Measurements from ENCODE around the gene PTPN7. TPM values are rescaled to one million over a fixed set of nuclear protein-coding genes. Genes with fewer than 3 reads are reported as not detected.
"Not testable (repeated sequence)": the region's sequence is repeated elsewhere in the genome, so short reads cannot be mapped to it uniquely, and the experiment has no call there.

PTPN7 gene
- polyA plus RNA-seq (2013, experiment 1 of 2; ENCODE audit: insufficient read length), result not detected
- not detected for polyA plus RNA-seq (2013, experiment 2 of 2; ENCODE audit: insufficient read length)

- DNase-seq, result no peak
Observed at GRCh38 chr1:202160377-202160940, at the start of gene PTPN7. Gene PTPN7 (minus strand): TSS chr1:202160602. CDS start chr1:202159402, 1,200 bp downstream.

GRCh38 chr1:202208351-202208857 lies 48.0 kb upstream of the PTPN7 start:
- no peak for DNase-seq

DNA sequence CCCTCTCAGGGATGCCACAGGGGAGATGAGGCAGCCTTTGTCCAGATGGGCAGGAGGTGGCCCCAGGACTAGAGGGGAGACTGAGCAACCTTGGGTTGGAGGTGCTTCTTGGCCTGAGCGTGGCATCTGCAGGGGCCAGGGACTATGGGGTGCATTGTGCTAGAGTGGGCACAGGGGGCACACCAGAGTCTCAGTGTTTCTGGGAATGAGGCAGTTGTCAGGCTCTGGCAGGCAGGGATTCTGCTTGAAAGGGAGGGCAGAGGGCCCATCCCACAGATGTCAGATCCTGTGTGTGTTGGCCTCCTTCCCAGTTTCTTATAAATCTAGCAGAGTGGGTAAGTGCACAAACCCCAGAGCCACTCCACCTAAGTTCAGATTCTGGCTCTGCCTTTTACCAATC lies 46.9 kb upstream of the PTPN7 start:
- peak; percentile 76 for DNase-seq

- DNase-seq, result no peak
Observed at GRCh38 chr1:202205523-202206190, 45.3 kb upstream of the PTPN7 start.

DNA sequence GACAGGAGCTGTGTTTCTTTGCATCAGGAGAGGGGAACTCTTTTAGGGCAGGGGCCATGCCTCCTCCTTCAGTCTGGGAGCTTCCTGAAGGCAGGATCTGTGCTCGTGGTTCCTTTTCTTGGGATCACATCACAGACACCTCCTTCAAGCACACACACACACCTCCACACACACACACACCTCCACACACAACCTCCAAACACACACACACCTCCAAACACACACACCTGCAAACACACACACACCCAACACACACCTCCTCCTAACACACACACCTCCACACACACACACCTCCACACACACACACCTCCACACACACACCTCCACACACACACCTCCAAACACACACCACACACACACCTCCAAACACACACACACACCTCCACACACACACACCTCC lies 43.7 kb upstream of the PTPN7 start:
- DNase-seq, result no peak

- DNase-seq, result no peak
Observed at GRCh38 chr1:202203238-202204039, 43.0 kb upstream of the PTPN7 start.

- DNase-seq, result no peak
Observed at GRCh38 chr1:202202500-202203168, 42.2 kb upstream of the PTPN7 start.

DNA sequence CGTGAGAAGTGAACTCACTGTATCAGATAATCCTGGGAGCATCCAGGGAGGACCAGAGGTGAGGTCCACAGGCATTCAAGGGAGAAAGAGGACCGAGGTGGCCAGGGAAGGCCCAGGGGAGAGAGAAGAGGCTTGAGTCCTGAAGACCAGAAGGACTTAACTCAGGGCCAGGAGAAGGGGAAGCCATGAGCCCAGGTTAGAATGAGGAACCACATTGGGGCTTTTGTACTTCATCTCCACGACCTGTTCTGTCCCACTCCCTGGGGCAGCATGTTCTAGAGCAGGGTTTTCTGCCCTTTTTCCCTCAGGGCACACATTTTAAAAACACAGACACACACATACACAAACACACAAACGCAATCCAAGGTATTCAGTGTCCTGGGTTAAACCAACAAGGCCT lies 41.6 kb upstream of the PTPN7 start:
- no peak for DNase-seq

GRCh38 chr1:202201266-202201665 lies 40.9 kb upstream of the PTPN7 start:
- DNase-seq, result no peak

DNA sequence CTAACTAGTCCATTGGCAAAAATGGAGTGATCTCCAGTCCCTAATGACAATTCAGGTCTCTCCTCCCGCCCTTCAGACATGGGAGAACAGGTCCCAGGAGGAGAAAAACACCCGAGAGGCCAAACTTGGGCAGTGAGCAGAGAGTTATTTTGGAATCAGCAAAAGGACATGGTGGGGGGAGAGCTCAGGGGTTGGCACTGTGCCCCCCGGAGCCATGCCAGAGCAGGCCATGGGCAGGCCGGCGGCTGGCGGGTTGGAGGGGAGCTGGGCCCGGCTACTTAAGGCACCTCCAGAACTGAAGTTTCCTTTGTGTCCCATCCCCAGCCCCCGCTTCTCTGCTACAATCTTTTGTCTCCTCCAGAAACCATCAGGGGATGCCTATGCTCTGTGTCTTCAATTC lies 40.3 kb upstream of the PTPN7 start:
- DNase-seq, result no peak

DNA sequence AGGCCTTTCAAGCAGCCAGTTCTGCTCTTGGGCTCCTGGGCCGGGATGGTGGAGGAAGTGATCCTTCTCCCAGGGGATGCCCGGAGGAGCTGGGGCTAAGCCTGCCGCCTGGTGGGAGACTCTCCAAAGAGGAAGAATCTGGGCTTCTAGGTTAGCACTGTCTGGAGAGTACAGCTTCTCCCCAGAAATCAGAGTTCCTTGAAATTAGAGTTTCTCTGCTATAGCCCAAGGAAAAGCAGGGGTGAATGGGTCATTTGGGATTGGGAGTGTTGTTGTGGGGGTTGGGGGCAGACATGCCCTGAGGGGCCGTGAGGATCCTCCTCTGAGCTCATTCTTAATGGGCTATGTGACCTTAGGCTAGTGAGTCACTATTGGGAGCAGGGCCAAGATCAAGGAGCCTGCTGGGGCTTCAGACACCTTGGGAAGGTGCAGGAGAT lies 39.7 kb upstream of the PTPN7 start:
- peak; percentile 29 for DNase-seq

DNA sequence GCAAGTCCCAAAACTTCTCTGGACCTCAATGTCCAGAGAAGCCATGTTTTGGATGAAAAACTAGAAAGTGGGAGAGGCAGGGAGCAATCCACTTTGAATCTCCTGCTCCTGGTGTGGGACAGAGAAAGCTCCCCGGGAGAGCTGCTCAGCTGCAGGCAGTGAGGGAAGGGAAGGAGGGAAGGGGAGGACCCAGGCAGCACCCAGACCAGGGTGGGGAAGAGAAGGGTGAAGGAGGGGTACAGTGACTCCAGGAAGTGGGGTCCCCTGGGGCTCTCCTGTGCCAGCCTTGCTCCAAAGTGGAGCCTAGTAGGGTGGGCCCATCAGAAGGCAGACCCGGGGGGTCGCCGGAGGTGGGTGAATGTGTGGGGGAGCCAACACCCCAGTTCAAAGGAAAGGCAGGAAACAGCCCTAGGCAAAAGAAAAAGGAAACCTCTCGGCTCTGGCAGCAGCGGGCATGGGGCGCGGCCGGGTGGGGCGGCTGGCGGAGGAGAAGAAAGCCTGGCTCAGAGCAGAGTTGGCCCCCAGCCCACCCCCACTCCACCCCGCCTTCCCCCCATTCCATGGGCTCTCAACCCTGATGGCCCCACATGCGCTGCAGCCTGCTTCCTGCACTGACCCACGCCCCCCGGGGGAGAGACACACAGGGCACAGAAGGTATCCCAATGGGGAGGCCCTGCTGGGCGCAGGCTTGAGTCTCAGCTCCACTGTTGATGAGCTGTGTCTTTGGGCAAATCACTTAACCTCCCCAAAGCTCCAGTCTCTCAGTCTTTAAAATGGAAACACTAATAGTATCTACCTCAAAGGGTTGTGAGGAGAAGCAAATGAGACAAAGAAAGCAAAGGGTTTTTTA lies 38.9 kb upstream of the PTPN7 start:
- no peak for DNase-seq

DNA sequence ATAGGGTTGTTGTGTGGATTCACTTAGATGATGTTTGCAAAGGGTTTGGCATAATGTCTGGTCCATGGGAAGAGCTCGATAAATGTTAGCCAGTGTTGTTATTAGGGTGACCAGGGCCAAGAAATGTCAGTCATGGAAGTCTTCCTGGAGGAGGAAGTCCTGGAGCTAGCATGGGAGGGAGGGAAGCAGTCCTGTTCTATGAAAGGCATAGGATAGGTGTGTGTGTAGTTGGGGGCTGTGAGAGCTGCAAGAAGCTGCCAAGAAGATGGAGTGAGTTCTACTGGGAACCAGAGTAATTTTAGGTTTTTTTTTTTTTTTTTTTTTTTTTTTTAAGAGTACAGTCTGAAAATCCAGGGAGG lies 37.9 kb upstream of the PTPN7 start:
- DNase-seq, result no peak

- no peak for DNase-seq
Observed at GRCh38 chr1:202197653-202198365, 37.4 kb upstream of the PTPN7 start.

DNA sequence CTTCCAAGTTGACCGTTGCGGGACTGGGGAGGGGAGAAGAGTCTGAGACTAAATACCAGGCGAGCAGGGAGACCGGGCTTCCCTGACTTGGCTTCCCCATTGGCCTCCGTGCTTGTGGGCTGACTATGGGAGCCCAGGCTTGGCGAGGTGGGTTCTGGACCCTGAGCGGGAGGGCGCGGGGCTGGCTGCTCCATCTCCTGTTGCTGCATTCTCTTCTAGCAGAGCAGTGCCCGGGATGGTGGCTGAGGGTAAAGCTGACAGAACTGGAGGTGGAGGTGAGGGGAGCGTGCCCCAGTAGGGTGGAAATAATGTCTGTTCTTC lies 33.9 kb upstream of the PTPN7 start:
- no peak for DNase-seq

GRCh38 chr1:202193614-202194327 lies 33.4 kb upstream of the PTPN7 start, which contains the start of gene LGR6:
Gene LGR6 (plus strand): TSS chr1:202193799. CDS start chr1:202193990, 191 bp downstream.
- DNase-seq, result no peak

GRCh38 chr1:202192770-202193613 lies 32.6 kb upstream of the PTPN7 start:
- DNase-seq, result peak; percentile 42

DNA sequence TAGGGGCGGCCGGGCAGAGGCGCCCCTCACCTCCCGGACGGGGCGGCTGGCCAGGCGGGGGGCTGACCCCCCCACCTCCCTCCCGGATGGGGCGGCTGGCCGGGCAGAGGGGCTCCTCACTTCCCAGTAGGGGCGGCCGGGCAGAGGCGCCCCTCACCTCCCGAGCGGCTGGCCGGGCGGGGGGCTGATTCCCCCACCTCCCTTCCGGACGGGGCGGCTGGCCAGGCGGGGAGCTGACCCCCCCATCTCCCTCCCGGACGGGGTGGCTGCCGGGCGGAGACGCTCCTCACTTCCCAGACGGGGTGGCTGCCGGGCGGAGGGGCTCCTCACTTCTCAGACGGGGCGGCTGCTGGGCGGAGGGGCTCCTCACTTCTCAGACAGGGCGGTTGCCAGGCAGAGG lies 31.0 kb upstream of the PTPN7 start:
- DNase-seq, result not testable (repeated sequence)

DNA sequence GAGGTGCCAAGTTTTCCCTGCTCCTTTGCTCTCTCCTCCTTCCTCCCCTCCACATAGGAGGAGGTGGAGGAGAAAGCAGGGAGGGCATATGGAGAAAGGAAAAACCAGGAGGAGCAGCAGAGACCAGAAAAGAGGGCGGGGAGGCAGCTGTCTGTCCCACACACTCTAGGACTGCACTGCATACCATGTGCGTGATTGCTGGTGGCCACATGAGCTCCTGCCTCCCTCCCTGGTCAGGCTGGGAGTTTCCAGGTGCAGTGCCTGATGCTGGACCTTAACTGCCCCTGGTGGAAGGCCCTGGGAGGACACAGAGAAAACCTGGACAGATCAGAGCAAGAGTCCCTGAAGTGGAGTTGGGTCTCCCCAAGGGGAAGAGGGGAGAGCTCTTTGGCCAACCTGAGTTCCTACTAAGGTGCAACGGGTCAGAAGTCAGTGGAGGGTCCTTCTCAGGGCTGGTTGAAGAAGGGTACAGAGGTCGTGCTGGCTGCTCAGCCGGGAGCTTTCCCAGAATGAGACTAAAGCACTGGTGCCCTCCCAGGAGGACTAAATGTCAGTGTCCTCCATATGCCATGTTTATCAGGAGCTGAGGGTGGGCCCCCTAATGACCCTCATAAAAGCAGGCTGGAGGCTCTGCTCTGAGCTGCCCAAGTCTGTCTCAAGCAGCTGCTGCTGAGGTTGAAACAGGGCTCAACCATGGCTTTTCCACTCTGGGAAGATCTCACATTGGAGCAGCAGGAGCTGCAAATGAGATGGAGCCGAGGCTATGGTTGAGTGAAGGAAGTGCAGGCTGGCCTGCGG lies 29.7 kb upstream of the PTPN7 start:
- DNase-seq, result no peak

Data from fibroblast of skin of scalp (primary cell).